Measurements from ENCODE around the gene TRIM65. TPM values are rescaled to one million over a fixed set of nuclear protein-coding genes. Genes with fewer than 3 reads are reported as not detected.
"Not testable (repeated sequence)": the region's sequence is repeated elsewhere in the genome, so short reads cannot be mapped to it uniquely, and the experiment has no call there.

Gene TRIM65
- total and polyA plus RNA-seq, 8 donors = 8.2 to 13.1 (median 10.5) TPM

DNA sequence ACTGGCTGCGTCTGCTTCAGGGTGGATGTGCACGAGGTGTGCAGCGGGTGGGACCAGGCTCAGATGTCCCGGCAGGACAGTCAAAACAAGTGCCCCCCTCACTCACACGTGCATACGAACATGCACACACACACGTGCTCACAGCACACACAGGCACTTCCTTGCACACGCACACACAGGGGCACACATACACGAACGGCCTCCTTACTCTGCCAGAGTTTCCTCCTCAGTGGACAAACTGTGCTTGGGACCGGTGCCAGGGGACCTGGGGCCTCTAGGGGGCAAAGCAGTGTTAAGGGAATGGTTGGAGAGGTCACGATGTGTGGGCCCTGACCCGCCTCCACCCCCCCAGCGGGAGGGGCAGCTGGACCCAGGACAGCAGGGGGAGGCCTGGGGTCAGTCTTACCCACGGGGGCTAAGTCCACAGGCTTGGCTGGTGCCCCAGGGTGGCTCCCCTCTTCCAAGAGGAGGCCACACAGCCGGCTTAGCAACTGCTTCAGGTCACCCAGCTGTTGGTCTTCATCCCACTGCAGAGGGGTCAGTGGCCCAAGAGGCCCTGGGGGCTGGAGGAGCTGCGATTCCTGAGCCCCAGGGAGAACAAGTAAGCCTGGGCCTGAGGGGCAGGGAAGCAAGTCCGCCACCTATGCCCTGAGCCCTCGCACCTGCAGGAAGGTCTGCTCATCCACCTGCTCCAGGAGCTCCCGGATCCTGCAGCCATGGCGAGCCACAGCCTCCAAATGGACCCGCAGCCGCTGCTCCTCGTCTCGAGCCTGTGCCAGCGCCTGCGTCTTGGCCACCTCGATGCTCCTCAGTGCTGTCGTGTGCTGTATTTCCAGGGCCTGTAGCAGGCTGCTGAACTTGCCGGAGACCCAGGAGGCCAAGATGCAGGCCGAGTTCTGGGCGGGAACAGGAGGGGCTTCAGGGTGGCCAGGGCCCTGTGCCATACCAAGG lies 4.9 kb downstream of the TRIM65 start:
- TF ChIP-seq, protein P1, sequence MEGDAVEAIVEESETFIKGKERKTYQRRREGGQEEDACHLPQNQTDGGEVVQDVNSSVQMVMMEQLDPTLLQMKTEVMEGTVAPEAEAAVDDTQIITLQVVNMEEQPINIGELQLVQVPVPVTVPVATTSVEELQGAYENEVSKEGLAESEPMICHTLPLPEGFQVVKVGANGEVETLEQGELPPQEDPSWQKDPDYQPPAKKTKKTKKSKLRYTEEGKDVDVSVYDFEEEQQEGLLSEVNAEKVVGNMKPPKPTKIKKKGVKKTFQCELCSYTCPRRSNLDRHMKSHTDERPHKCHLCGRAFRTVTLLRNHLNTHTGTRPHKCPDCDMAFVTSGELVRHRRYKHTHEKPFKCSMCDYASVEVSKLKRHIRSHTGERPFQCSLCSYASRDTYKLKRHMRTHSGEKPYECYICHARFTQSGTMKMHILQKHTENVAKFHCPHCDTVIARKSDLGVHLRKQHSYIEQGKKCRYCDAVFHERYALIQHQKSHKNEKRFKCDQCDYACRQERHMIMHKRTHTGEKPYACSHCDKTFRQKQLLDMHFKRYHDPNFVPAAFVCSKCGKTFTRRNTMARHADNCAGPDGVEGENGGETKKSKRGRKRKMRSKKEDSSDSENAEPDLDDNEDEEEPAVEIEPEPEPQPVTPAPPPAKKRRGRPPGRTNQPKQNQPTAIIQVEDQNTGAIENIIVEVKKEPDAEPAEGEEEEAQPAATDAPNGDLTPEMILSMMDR (IDR thresholded peaks at IDR 0.05) = no peak
- intact Hi-C loops (cut with DNase I) = no loop called here
- DNase-seq = peak in 2 of 6 donors; percentile 21 to 60
- no peak for ATAC-seq
- Histone ChIP-seq H3K27ac (no peak overlapping the region), H3K4me3 (no peak overlapping the region), H3K27me3 (no peaks in the 10 kb centered on the region), H3K4me1 (peaks cover 6 to 8% (median 7%) of the 10 kb centered on the region in 3 donors), H3K36me3 (no peaks in the 10 kb centered on the region), H3K9me3 (no peaks in the 10 kb centered on the region)
- no peak for FAIRE-seq
- WGBS, 2 donors = 89 to 90% methylated on average over 30 to 32 of the region's 32 CpGs

DNA sequence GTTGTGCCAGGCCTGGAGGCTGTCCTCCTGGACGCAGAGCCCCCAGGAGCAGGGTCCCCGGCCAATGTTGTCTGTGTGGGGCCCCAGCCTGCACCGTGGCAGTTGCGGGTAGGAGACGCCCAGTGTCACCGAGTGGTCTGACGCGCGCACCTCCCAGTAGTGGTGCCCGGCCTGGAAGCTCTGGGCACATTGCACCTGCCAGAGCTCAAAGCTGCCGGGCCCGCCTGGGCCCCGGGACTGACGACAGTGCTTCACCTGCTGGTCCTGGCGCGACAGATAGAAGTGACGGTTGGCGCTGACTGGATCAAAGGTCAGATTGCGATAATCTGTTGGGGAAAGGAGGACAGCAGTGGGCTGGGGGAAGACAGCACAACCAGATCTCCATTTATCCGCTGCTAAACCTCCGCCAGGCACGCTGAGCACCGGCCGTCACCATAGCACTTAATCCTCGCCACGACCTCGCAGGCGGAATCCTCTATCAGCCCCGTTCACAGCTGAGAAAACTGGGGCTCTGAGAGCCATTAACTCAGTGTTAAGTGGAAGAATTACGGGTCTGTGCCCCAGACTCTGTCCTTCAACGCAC lies 5.6 kb downstream of the TRIM65 start:
- FAIRE-seq = no peak
- H3K9me3 ChIP-seq = no peaks in the 10 kb centered on the region
- ATAC-seq = no peak

DNA sequence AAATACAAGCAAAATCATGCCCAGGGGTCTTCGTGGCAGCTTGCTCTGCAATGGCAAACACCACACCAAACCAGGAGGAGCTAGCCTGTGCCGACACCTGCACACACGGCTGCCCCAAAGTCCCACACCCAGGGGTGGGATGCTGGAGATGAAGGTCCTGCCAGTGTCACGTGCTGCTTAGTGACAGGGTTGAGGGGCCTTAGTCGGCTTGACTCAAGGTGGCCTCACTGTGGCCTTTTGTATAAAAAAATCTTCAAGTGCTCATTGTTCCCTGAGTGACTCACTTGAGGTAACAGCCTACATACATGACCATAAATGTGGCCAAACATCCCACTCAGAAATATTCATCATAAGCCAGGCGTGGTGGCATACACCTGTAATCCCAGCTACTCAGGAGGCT lies 7.3 kb downstream of the TRIM65 start:
- 76 to 90% methylated on average over 6 of the region's 6 CpGs for WGBS, 2 donors

More for the DNA sequence above, 5.6 kb downstream of the TRIM65 start:
- 92 to 93% methylated on average over 28 to 31 of the region's 31 CpGs for WGBS, 2 donors
- peaks cover 6 to 8% (median 7%) of the 10 kb centered on the region in 3 donors for H3K4me1 ChIP-seq
- H3K4me3 ChIP-seq = no peak overlapping the region
- H3K27ac ChIP-seq = no peak overlapping the region
- no peaks in the 10 kb centered on the region for H3K36me3 ChIP-seq
- peak in 1 of 6 donors; percentile 8 for DNase-seq
- TF ChIP-seq, protein P1 (IDR thresholded peaks at IDR 0.05) = no peak
- no peaks in the 10 kb centered on the region for H3K27me3 ChIP-seq
- intact Hi-C loops (cut with DNase I) = no loop called here

DNA sequence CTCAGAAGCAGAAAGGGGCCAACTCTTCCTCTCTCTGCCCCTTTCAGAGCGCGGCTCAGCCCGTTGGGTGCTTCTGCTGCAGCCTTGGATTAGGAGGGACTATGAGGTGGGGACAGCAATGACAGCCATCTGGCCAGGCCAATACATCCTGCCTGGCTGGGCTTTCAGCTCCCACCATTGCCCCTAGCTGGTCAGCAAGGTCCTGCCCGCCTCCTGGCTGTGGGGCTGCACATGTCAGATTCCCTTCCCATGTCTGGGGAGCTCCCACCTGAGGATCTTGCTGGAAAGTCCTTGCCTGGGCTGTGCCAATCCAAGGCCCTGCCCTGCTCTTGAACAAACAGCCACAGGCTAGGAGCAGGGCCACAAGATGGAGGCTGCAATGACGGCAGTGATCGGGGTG lies 8.3 kb downstream of the TRIM65 start:
- TF ChIP-seq, protein P1 (IDR thresholded peaks at IDR 0.05) = no peak
- Histone ChIP-seq H3K4me3 (no peak overlapping the region), H3K27me3 (no peaks in the 10 kb centered on the region), H3K27ac (no peak overlapping the region), H3K9me3 (no peaks in the 10 kb centered on the region), H3K36me3 (no peaks in the 10 kb centered on the region), H3K4me1 (no peaks in the 10 kb centered on the region)
- intact Hi-C loops (cut with DNase I) = no loop called here
- DNase-seq (peak in 1 of 6 donors; percentile 36), FAIRE-seq (no peak), ATAC-seq (no peak)
- WGBS, 2 donors = 83 to 84% methylated on average over 6 of the region's 6 CpGs

More for the DNA sequence above, 7.3 kb downstream of the TRIM65 start:
- no peak for FAIRE-seq
- TF ChIP-seq, protein P1 (IDR thresholded peaks at IDR 0.05) = no peak
- Histone ChIP-seq H3K4me3 (no peak overlapping the region), H3K4me1 (no peaks in the 10 kb centered on the region), H3K9me3 (no peaks in the 10 kb centered on the region), H3K27me3 (no peaks in the 10 kb centered on the region), H3K36me3 (no peaks in the 10 kb centered on the region), H3K27ac (no peak overlapping the region)
- ATAC-seq = no peak
- DNase-seq = no peak
- intact Hi-C loops (cut with DNase I) = no loop called here

DNA sequence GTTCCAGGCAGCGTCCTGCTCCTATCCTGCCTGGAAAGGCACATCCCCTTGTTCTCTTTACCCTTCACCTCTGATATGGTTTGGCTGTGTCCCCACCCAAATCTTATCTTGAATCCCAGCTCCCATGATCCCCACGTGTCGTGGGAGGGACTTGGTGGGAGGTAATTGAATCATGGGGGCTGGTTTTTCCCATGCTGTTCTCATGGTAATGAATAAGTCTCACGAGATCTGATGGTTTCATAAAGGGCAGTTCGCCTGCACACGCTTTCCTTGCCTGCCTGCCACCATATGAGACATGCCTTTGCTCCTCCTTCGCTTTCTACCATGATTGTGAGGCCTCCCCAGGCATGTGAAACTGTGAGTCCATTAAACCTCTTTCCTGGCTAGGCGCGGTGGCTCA lies 10.9 kb downstream of the TRIM65 start:
- H3K27ac ChIP-seq; intact Hi-C loops (cut with DNase I); H3K9me3 ChIP-seq; DNase-seq; ATAC-seq; H3K4me1 ChIP-seq; FAIRE-seq; H3K4me3 ChIP-seq; H3K36me3 ChIP-seq; H3K27me3 ChIP-seq: not testable (repeated sequence)
- WGBS, 2 donors = 82 to 86% methylated on average over 9 of the region's 9 CpGs
